Right lobe of liver (tissue), 4 donors: ENCODE measurements around the gene TOMM34.

Experiments
- CTCF ChIP-seq, 4 donors: fragments of 200-600 bp in 3 of 4; fragments of 450-650 bp in 1 of 4; IDR thresholded peaks; one replicate each; pipeline versions ENCODE4 v1.5.1 to v1.8.0; 2016 to 2022; ENCODE audit warnings: antibody characterized with exemption in 4 of 4, mild to moderate bottlenecking in 2 of 4
- POLR2A ChIP-seq: fragments of 450-650 bp; IDR thresholded peaks from one replicate; pipeline ENCODE4 v1.6.1; 2017; ENCODE audit warnings: antibody characterized with exemption, mild to moderate bottlenecking
- donor health status: DM: no; HTN: no; CAD: no.
- donor health status: DM: no; HTN: no; CAD: no.
- donor health status: DM: no; HTN: yes; CAD: no.

GRCh38 chr20:44941120-44941691 lies 19.0 kb downstream of the TOMM34 start:
- TF ChIP-seq CTCF (IDR thresholded peaks at IDR 0.05) (no peak), POLR2A (no peak)
